GM23248 (cell line): ENCODE results near the gene COL9A1. TPM values are rescaled to one million over a fixed set of nuclear protein-coding genes. Genes with fewer than 3 reads are reported as not detected.

ENCODE experiments used
- DNase-seq: peaks from one replicate; pipeline ENCODE4 v3.0.0-alpha.2; 2015
- H2AFZ ChIP-seq: fragments of 200-600 bp; sonication (generic); 2 replicates; pipeline ENCODE4 v1.6.1; 2016; ENCODE audit warnings: antibody characterized with exemption
- H3F3A ChIP-seq: fragments of 200-600 bp; sonication (generic); 2 replicates; pipeline ENCODE4 v1.6.1; 2016; ENCODE audit warnings: mild to moderate bottlenecking, antibody characterized with exemption, mixed run types; ENCODE audit not compliant: insufficient read depth
- H3K27ac ChIP-seq: fragments of 200-600 bp; sonication (generic); 2 replicates; pipeline ENCODE4 v1.5.1; 2016; ENCODE audit warnings: mild to moderate bottlenecking
- H3K27me3 ChIP-seq: fragments of 200-600 bp; sonication (generic); replicated peaks from 2 replicates; pipeline ENCODE4 v1.6.1; 2016; ENCODE audit warnings: mild to moderate bottlenecking; ENCODE audit not compliant: insufficient read depth
- H3K36me3 ChIP-seq: fragments of 200-600 bp; sonication (generic); 2 replicates; pipeline ENCODE4 v1.6.1; 2016; ENCODE audit warnings: low read depth, mild to moderate bottlenecking
- H3K4me1 ChIP-seq: fragments of 200-600 bp; sonication (generic); 2 replicates; pipeline ENCODE4 v1.6.1; 2016; ENCODE audit warnings: mild to moderate bottlenecking; ENCODE audit not compliant: insufficient read depth
- H3K4me2 ChIP-seq: fragments of 200-600 bp; sonication (generic); one replicate; pipeline ENCODE4 v1.6.1; 2016; ENCODE audit warnings: mild to moderate bottlenecking; ENCODE audit not compliant: unreplicated experiment
- H3K4me3 ChIP-seq: fragments of 200-600 bp; sonication (generic); 2 replicates; pipeline ENCODE4 v1.5.1; 2016; ENCODE audit warnings: mild to moderate bottlenecking
- H3K79me2 ChIP-seq: fragments of 200-600 bp; sonication (generic); 2 replicates; pipeline ENCODE4 v1.6.1; 2016; ENCODE audit warnings: mild to moderate bottlenecking; ENCODE audit not compliant: insufficient read depth
- H3K9ac ChIP-seq: fragments of 200-600 bp; sonication (generic); 2 replicates; pipeline ENCODE4 v1.6.1; 2016; ENCODE audit warnings: mild to moderate bottlenecking
- H3K9me2 ChIP-seq: fragments of 200-600 bp; sonication (generic); 2 replicates; pipeline ENCODE4 v1.6.1; 2016; ENCODE audit warnings: mixed run types, mild to moderate bottlenecking, moderate library complexity; ENCODE audit not compliant: insufficient read depth
- H3K9me3 ChIP-seq: fragments of 200-600 bp; sonication (generic); one replicate; pipeline ENCODE4 v1.6.1; 2017; ENCODE audit warnings: low read depth
- H4K20me1 ChIP-seq: fragments of 200-600 bp; sonication (generic); 2 replicates; pipeline ENCODE4 v1.6.0; 2016; ENCODE audit not compliant: insufficient read depth
- EZH2 ChIP-seq: fragments of 200-600 bp; sonication (generic); IDR thresholded peaks from 2 replicates; pipeline ENCODE4 v1.6.1; 2018; ENCODE audit warnings: antibody characterized with exemption, mild to moderate bottlenecking; ENCODE audit not compliant: insufficient read depth, poor library complexity, severe bottlenecking
- EZH2phosphoT487 ChIP-seq: fragments of 200-600 bp; sonication (generic); IDR thresholded peaks from 2 replicates; pipeline ENCODE4 v1.6.1; 2018; ENCODE audit warnings: antibody characterized with exemption, moderate library complexity, mild to moderate bottlenecking, low read depth; ENCODE audit not compliant: insufficient read depth
- WGBS, 2 experiments: methylation state at CpG; one replicate each; pipeline ENCODE4 v1.1.6; 2015 to 2017; ENCODE audit warnings: low lambda C conversion rate in 2 of 2, low coverage in 1 of 2; ENCODE audit errors: missing lambda C conversion rate in 2 of 2; 5-methylcytosine and 5-hydroxymethylcytosine counted together
- in situ Hi-C: fragments of 300-500 bp; cut with MboI; formaldehyde crosslinking; loops from 2 replicates; pipeline ENCODE4 v1.15.0; 2020
- polyA plus RNA-seq: library from polyadenylated mRNA; unstranded; fragments of >200 nt; fragmentation: Nextera tagmentation; extraction: Ambion mirVana; gene quantifications from 2 replicates; pipeline ENCODE4 v1.2.1, GENCODE V29; 2016
- total RNA-seq: library from RNA; depleted of rRNA; stranded (reverse); fragments of >200 nt; shearing (Covaris generic); gene quantifications from 2 replicates; pipeline ENCODE4 v1.2.3, GENCODE V29; 2014

Gene COL9A1
- total and polyA plus RNA-seq, 2 experiments from 2014 or later = not detected

DNA sequence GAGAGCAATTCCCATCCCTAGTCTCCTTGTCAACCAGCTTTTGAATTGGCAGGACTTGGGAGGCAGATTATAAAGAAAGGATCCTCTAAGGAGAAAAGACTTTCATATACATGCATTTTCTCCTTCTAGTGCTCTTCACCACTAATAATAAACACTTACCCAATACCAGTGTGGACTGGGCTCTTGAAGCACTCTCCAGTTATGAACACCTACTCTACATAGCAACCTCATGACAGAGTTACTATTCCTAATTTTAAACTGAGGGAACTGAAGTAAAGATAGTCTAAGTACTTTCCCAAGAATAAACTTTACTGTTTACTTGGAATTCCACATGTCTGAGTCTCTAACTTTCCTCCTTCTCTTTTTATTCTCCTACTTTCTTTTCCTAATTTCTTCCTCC is 4.8 kb downstream of the COL9A1 start:
- Histone ChIP-seq H3K9me3 (no peaks in the 10 kb centered on the region), H3K36me3 (no peaks in the 10 kb centered on the region), H4K20me1 (no peaks in the 10 kb centered on the region), H3K9me2 (no peaks in the 10 kb centered on the region), H3K79me2 (no peaks in the 10 kb centered on the region), H3K27ac (no peak overlapping the region), H3K27me3 (peaks cover 13% of the 10 kb centered on the region; the same call in 1 of the 2 replicates), H2AFZ (no peak overlapping the region), H3K9ac (no peak overlapping the region), H3F3A (no peaks in the 10 kb centered on the region), H3K4me1 (no peaks in the 10 kb centered on the region), H3K4me3 (no peak overlapping the region), H3K4me2 (no peak overlapping the region)
- TF ChIP-seq EZH2 (no peak), EZH2phosphoT487 (no peak)
- in situ Hi-C loops = no loop called here
- DNase-seq = no peak

DNA sequence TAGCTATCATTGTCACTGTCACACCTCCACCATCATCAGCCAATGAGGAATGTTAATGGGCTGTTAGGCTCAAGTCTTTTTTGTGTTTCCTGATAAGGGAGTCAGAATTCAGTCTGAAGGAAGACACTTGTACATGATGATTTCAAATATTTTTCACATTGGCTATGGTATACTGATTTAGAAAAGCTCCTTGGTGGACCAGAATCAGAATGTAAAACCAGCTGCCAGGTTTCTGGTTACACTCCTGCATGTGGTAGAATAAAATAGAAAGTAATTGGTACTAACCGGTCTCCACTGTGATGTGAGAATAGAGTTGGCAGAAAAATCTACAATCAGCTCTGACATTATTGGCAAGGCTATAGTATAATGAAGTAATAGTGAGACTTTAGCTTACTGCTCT is 10.7 kb downstream of the COL9A1 start:
- Histone ChIP-seq H3K79me2 (no peaks in the 10 kb centered on the region), H2AFZ (no peak overlapping the region), H3K4me1 (no peaks in the 10 kb centered on the region), H3F3A (no peaks in the 10 kb centered on the region), H3K9ac (no peak overlapping the region), H3K4me2 (no peak overlapping the region), H3K4me3 (no peak overlapping the region), H3K27ac (no peak overlapping the region), H3K9me2 (no peaks in the 10 kb centered on the region), H4K20me1 (no peaks in the 10 kb centered on the region), H3K27me3 (peaks cover 33% of the 10 kb centered on the region), H3K36me3 (no peaks in the 10 kb centered on the region), H3K9me3 (no peaks in the 10 kb centered on the region)
- WGBS, 2 experiments = 13 to 47% methylated on average over 1 of the region's 1 CpG
- TF ChIP-seq EZH2 (no peak), EZH2phosphoT487 (no peak)
- in situ Hi-C loops = no loop called here
- DNase-seq = no peak

DNA sequence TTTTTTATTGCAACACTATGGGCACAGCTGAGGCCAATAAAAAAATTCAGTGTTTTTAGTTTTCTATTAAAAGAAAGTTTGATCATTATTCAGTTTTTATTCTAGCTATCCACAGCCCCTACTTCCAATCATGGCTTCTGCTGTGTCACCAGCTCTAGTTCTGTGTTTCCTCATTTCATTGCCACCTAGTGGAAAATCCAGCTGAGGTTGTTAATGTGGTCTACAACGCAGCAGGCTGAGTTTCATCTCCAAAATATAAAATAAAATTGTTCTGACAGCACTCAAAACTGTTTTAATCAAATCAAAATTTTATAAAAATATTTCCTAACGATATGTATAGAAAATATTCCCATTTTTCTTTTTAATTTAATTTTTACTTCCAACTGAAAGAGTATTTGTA is 13.6 kb downstream of the COL9A1 start:
- Histone ChIP-seq H3K27ac (no peak overlapping the region), H2AFZ (no peak overlapping the region), H3K9me2 (no peaks in the 10 kb centered on the region), H3K9ac (no peak overlapping the region), H3K79me2 (no peaks in the 10 kb centered on the region), H3F3A (no peaks in the 10 kb centered on the region), H3K4me3 (no peak overlapping the region), H3K4me1 (no peaks in the 10 kb centered on the region), H3K4me2 (no peak overlapping the region), H3K36me3 (no peaks in the 10 kb centered on the region), H4K20me1 (no peaks in the 10 kb centered on the region), H3K9me3 (no peaks in the 10 kb centered on the region), H3K27me3 (peaks cover 44% of the 10 kb centered on the region)
- DNase-seq = no peak
- TF ChIP-seq EZH2 (no peak), EZH2phosphoT487 (no peak)
- in situ Hi-C loops = no loop called here
- WGBS, 2 experiments = 9 to 10% methylated on average over 2 of the region's 2 CpGs

DNA sequence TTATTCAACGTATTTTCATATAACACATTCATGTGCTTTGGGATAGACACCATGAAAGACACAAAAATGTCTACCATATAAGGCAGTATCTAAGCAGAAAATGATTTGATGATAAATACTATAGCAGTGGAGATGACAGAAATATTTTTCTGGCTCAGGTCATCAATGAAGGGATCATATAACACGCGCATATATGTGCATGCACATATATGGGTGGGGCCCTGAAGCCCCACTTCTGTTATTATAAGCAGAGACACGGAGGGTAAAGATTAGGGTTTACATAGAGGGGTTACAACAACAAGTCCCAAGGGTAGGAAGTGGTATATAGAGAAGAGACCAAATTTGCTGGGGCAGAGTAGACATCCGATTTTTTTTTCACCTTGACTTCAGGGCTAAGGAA is 16.0 kb downstream of the COL9A1 start:
- in situ Hi-C loops = no loop called here
- 51 to 53% methylated on average over 5 of the region's 5 CpGs for WGBS, 2 experiments

DNA sequence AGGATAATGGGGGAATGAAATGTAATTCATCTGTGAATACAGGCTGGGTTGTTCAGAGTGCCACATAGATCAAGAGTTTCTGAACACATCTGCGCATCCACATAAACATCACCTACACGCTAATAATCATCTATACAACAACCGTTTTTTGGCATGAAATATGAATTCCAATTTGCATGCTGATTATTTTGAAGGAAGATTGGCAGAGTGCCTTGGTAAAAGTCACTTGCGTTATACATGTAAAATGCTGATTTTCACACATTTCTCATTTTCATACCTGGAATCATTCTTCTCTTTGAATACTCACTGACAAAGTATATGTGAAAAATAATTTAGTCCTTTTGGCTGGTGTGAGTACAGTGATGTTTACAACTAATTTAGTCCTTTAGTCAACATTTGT is 17.7 kb downstream of the COL9A1 start:
- Histone ChIP-seq H3K27ac (no peak overlapping the region), H3K9me2 (no peaks in the 10 kb centered on the region), H3K4me3 (no peak overlapping the region), H3F3A (no peaks in the 10 kb centered on the region), H3K36me3 (no peaks in the 10 kb centered on the region), H3K79me2 (no peaks in the 10 kb centered on the region), H3K9ac (no peak overlapping the region), H2AFZ (no peak overlapping the region), H3K9me3 (no peaks in the 10 kb centered on the region), H3K27me3 (peaks cover 44% of the 10 kb centered on the region), H3K4me2 (no peak overlapping the region), H3K4me1 (no peaks in the 10 kb centered on the region), H4K20me1 (no peaks in the 10 kb centered on the region)
- 62 to 66% methylated on average over 4 of the region's 4 CpGs for WGBS, 2 experiments
- in situ Hi-C loops = no loop called here
- DNase-seq = no peak
- TF ChIP-seq EZH2phosphoT487 (no peak), EZH2 (no peak)

More for the DNA sequence above, 16.0 kb downstream of the COL9A1 start:
- Histone ChIP-seq H3K4me2 (no peak overlapping the region), H3K27ac (no peak overlapping the region), H4K20me1 (no peaks in the 10 kb centered on the region), H3K4me3 (no peak overlapping the region), H3K9me3 (no peaks in the 10 kb centered on the region), H3F3A (no peaks in the 10 kb centered on the region), H3K27me3 (peaks cover 57% of the 10 kb centered on the region), H3K36me3 (no peaks in the 10 kb centered on the region), H3K4me1 (no peaks in the 10 kb centered on the region), H3K9ac (no peak overlapping the region), H3K79me2 (no peaks in the 10 kb centered on the region), H2AFZ (no peak overlapping the region), H3K9me2 (no peaks in the 10 kb centered on the region)
- no peak for DNase-seq
- TF ChIP-seq EZH2 = no peak
- no peak for TF ChIP-seq EZH2phosphoT487
